DMS114 treated with DMSO at 0.1 percent for 48 hours (cell line): ENCODE data around the gene STARD8.
"Not testable (repeated sequence)": the region's sequence is repeated elsewhere in the genome, so short reads cannot be mapped to it uniquely, and the experiment has no call there.

Source experiments
- DNase-seq: peaks from one replicate; lab custom pipeline; 2025; ENCODE audit not compliant: unreplicated experiment; lab: John Stamatoyannopoulos, UW

STARD8 gene, protein sequence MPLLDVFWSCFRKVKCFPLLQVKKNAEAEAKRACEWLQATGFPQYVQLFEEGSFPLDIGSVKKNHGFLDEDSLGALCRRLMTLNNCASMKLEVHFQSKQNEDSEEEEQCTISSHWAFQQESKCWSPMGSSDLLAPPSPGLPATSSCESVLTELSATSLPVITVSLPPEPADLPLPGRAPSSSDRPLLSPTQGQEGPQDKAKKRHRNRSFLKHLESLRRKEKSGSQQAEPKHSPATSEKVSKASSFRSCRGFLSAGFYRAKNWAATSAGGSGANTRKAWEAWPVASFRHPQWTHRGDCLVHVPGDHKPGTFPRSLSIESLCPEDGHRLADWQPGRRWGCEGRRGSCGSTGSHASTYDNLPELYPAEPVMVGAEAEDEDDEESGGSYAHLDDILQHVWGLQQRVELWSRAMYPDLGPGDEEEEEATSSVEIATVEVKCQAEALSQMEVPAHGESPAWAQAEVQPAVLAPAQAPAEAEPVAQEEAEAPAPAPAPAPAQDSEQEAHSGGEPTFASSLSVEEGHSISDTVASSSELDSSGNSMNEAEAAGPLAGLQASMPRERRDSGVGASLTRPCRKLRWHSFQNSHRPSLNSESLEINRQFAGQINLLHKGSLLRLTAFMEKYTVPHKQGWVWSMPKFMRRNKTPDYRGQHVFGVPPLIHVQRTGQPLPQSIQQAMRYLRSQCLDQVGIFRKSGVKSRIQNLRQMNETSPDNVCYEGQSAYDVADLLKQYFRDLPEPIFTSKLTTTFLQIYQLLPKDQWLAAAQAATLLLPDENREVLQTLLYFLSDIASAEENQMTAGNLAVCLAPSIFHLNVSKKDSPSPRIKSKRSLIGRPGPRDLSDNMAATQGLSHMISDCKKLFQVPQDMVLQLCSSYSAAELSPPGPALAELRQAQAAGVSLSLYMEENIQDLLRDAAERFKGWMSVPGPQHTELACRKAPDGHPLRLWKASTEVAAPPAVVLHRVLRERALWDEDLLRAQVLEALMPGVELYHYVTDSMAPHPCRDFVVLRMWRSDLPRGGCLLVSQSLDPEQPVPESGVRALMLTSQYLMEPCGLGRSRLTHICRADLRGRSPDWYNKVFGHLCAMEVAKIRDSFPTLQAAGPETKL

DNA sequence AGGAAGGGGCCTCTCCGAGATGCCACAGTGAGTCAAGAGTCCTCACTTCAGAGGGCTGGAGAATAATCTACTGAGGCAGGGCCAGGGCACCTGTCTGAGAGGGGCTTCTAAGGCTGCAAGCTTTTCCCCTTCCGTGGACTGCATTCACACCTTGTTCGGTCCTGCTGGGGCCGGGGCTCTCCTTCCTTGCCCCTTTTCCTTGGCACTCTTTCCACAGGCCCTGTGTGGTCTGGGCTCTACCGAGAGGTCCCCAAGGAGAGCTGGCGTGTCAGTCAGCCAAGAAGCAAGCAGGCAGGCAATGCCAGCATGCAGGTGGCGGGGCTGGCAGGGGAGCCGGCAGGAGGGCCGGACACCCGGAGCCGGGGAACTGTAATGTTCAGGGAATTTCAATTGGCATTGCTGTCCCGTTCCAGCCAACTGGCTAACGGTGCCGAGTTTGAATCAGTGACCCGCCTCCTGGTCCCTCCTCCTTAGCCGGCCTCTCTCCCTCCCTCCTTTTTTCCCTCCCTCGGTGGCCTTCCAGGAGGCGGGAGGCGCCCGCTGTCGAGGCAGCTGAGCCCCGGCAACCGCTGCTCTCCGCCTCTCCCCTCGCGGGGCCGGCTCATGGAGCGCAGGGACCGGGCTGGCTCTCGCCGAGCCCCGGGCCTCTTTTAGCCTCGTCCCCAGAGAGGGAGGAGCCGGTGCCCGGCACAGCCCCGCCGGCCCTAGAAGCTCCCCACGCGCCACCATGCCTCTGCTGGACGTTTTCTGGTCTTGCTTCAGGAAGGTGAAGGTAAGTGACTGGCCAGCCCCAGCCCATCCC, at the start of gene STARD8:
STARD8 (plus strand) TSS at position 511 of the 802 bp plus-strand sequence; CDS start at position 728, 217 bp downstream.
- DNase-seq, result peak; percentile 20

DNA sequence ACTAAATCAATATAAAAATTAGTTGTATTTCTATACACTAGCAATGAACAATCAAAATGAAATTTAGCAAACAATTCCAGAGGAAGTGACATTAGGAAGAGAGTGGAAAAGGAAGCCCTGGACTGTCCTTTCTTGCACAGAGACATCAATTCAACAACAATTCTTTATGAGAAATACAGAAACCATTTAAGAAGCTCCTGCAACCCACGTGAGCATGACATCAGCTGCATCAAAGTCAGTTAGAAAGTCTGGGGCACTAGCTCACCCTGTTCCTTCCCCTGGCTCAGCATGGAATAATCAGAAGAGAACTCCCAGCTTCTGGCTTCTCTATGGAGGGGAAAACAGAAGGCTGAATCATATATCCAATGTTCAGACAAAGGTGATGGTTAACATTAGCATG, 48.6 kb upstream of the STARD8 start:
- DNase-seq, result no peak

DNA sequence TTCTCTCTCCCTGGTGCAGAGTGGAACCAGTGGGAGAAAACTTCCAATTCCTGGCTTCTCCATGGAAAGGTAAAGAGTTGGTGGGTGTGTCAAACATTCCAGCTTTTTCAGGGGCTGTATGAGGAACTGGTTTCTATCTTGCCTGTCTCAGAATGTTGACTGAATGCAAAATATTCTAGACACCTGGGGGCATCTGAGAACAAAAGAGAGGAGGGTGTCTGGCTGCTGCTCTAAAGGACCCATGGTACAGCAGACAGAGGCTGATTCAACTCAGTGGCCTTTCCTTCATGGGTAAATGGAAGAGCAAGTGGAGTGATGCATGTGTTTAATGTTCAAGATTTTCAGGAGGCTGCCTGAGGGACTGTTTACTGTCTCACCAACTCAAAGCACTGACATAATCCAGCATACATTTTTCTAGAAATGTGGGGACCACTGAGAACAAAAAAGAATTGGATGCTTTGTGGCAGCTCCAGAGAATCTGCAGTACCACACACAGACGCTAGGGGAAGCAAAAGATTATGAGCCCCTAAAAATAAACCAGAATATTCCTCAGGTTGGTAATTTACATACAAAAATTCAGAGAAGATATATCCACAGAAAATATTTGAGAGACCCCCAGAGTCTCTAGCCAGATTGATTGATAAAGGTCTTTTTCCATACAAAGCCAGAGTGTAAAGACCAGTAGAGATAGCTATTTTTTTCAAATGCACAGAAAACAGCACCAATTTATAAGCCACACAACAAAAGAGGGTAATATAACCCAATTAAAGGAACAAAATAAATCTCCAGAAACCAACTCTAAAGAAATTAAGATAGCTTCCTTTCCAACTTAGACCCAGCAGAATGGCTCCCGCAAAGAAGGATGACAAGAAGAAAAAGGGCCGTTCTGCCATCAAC, 48.0 kb upstream of the STARD8 start:
- no peak for DNase-seq

DNA sequence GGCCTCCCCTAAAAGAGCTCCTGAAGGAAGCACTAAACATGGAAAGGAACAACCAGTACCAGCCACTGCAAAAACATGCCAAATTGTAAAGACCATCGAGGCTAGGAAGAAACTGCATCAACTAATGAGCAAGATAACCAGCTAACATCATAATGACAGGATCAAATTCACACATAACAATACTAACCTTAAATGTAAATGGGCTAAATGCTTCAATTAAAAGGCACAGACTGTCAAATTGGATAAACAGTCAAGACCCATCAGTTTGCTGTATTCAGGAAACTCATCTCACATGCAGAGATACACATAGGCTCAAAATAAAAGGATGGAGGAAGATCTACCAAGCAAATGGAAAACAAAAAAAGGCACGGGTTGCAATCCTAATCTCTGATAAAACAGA, 43.2 kb upstream of the STARD8 start:
- not testable (repeated sequence) for DNase-seq

DNA sequence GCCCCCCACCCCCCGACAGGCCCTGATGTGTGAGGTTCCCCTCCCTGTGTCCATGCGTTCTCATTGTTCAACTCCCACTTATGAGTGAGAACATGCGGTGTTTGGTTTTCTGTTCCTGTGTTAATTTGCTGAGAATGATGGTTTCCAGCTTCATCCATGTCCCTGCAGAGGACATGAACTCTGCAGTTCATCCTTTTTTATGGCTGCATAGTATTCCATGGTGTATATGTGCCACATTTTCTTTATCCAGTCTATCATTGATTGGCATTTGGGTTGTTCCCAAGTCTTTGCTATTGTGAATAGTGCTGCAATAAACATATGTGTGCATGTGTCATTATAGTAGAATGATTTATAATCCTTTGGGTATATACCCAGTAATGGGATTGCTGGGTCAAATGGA, 32.7 kb upstream of the STARD8 start:
- DNase-seq, result not testable (repeated sequence)

DNA sequence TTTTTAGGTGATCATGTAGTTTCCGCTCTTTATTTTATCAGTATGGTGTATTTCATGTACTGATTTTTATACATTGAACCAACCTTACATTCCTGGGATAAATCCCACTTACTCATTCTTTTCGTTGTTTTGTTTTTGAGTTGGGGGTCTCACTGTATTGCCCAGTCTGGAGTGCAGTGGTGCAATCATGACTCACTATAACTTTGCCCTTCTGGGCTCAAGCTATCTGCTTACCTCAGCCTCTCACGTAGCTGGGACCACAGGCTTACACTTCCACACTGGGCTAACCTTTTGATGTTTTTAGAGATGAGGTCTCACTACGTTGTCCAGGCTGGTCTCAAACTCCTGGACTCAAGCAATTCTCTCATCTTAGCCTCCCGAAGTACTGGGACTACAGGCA, 19.5 kb upstream of the STARD8 start:
- no peak for DNase-seq

DNA sequence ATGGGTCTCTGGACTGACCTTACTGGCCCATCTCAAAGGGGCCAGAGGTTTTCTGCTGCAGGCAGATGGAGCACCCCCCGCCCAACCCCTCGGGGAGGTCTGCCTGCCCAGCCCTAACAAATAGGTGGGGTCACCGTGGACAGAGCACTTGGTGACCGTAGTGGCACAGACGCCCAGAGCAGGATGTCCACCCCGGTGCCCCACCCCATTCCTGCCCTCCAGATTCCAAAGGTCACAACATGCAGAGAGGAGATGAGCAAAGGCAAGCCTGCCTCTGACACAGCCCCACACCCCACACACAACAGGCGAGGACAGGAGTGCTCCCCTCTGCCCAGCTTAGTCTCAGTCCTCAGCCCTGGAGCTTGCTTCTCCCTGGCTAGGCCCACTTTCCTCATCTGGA, 17.5 kb upstream of the STARD8 start:
- DNase-seq, result not testable (repeated sequence)

DNA sequence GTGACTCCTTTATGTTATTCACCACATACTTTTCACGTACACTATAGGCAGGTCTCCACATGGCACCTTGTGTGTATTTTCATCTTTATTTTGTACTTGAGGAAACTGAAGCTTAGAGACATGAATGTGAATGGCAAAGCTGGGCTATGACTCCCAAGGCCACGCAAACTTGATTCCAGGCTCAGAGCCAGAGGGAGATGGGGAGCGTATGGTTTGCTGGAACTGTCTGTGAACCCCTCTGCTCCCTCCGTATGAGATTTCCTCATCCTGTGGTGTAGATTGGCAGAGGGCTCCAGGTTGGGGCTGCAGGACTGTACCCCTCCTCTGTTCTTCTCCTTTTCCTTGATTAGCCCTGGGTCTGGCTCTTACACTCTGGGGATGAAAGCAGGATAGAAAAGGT, 16.1 kb upstream of the STARD8 start:
- DNase-seq, result no peak

DNA sequence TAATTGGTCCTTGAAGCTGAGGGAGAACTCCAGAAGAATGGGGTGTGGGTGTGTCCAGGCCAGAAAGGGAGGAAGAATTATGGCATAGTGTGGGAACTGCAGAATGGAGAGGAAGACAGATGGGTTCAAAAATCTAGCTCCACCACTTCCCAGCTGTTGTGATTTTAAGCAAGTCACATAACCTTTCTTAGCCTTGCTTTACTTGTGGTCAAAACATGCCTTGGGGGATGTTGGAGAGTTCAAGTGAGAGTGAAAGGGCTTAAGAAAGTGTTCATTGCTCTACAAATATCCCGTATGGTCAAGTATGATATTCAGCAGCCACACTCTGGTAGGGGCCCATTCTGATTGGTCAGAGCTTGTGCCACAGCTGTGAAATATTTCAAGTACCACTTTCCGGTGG, 15.0 kb upstream of the STARD8 start:
- DNase-seq, result no peak

DNA sequence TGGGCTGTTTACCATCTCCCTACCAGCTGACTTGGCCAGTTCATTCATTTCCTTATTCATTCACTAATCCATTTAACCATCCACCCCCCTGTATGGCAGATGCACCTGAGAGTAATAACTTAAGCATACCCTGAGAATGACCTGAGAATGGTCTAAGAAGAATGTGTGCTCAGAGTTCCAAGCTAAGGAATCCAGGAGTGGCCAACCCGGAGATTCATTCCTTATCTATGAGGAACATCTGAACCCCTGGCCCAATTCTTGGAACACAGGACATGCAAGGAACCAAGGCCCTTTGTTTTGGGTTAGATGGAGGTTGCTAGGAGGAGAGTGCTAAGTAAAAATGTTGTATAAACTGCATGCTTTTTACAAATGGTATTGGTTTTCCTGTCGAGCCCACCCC, 13.5 kb upstream of the STARD8 start:
- no peak for DNase-seq

DNA sequence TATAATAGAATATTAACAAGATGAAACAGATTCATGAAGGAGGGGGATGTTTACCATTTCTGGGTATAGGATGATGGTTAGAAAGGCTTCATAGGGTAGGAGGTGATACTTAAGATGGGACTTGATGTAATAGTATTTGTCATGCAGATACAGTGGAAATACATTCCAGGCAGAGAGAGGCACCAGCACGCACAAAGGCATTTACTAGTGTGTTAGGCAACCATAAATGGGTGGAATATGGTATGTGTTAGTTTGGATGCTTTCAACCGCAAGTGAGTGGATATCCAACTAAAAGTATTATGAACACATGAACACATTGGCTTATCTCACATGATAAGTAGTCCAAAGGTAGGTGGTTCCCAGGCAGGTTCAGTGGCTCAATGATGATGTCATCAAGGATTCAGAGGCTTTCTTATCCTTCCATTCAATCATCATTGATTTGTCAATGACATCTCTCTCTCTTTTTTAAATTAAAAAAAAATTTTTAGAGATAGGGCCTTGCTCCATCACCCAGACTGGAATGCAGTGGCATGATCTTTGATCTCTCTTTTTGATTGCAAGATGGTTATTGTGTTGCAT, 12.7 kb upstream of the STARD8 start:
- DNase-seq, result no peak

DNA sequence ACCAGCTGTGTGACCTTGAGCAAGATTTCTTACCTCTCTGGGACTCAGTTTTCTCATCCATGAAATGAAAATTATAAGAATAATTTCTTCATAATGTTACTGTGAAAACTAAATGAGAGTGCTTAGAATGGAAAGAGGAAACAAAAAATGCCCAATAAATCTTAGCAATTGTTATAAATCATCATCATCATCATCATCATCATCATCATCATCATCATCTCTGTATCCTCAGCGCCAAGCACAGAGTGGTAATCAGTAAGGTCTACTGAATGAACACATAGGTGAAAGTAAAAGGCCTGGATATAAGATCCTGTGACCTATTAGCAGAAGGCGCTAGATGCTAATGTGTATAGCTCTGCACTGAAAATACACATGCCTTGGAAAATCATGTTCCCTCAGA, 6.8 kb upstream of the STARD8 start:
- DNase-seq, result no peak

DNA sequence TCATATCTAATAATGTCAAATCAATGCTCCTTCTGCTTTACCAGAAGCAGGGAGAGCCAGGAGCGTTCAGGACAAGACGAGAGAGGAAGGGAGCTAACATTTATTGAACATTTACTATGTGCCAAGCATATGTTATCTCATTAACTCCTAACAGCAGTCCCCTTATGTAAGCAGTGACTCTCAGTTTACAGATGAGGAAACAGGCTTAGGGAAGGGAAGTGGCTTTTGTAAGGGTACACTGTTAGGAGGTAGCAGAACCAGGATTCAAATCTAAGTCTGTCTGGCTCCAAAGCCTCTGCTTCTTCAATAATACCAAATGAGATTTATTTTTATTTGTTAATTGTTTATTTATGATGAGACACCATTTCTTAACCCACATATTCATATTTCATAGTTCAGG, 2.6 kb upstream of the STARD8 start:
- DNase-seq, result no peak

DNA sequence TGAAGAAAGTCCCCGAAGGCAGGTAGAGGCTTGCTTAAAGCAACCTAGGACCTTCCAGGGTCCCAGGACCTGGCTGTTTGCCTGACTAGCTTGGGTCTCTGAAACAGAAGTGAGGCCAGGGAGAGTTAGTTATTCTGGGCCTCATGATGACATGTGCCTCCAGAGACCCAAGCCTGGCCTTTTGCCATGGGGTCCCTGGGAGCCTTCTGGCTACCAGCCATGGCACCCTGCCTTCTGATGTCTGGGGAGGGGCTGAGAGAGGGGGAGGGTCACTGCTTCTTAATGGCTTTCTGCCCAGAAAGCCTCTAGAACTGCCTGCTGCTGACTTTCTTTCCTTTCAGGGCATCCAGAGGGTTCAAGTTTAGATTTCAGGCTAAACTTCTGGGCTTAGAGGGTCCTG, 1.0 kb upstream of the STARD8 start:
- DNase-seq, result no peak

DNA sequence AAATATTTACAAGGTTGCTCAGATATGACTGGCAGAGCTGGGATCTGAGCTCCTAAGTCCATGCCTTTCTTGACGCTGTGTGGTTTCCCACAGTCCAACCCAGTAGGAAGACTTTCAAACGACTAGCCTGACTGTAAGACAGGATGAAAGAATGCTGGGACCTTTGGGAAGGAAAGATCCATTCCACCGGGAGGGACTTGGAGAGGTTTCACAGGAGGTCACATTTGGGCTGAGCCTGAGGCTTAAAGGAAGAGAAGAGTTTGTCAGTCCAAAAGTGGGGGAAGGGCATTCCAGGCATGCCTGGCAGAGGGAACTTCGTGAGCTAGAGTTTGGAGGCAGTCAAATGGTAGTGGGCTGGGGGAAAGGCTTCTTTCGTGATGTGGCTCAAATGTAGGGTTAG, 1.5 kb downstream of the STARD8 start:
- DNase-seq, result no peak

DNA sequence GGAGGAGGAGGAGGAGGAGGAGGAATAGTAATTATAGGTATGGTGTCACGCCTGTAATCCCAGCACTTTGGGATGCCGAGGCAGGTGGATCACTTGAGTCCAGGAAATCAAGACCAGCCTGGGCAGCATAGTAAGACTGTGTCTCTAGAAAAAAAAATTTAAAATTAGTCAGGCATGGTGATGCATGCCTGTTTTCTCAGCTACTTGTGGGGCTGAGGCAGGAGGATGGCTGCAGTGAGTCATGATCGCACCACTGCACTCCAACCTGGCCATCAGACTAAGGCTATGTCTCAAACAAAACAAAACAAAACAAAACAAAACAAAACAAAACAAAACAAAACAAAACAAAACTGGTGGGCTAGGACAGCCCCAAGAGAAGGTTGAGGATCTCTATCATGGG, 3.0 kb downstream of the STARD8 start:
- no peak for DNase-seq

DNA sequence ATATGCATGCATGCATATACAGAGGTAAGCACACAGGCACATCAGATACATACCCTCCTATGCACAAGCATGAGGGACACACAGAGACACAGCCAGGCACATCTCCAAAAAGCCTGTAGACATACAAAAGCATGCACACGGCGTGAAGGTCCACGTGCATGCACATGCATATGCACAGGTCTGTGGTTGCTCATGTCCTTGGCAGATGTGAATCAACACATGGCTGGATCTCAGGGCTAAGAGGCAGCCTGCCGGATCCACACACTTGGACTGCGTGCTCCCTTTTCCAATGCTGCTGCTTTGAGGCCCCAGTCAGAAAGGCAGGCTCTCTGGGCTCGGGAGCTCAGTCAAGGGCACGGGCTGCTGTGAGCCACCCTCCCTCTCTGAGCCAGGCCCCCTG, 3.6 kb downstream of the STARD8 start:
- DNase-seq, result no peak

DNA sequence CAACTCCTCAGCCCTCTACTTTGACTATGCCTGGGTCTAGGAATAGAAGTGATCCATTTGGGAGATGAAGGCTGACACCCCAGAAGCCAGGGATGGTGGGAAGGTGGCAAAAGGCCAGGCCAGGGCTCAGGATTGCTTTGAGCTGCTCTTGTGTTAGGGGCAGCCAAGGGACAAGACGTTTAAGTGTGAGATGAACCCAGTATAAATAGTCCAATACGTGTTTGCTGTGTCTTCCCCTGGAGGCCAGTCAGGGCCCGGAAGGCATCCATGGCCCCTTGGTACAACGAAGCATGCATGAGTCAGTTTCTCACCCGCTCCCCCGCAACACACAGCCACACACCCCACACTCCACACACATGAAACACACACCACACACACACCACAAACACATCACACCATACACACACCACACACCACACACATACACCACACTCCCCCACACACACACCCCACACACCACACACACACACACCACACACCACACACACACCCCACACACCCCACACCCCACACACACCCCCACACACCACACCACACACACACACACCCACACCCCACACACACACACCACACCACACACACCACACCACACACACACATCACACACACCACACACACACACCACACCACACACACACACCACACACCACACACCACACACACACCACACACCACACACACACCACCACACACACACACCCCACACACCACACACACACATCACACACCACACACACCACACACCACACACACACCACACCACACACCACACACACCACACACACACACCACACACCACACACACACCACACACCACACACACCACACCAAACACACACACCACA, 5.1 kb downstream of the STARD8 start:
- DNase-seq, result no peak

DNA sequence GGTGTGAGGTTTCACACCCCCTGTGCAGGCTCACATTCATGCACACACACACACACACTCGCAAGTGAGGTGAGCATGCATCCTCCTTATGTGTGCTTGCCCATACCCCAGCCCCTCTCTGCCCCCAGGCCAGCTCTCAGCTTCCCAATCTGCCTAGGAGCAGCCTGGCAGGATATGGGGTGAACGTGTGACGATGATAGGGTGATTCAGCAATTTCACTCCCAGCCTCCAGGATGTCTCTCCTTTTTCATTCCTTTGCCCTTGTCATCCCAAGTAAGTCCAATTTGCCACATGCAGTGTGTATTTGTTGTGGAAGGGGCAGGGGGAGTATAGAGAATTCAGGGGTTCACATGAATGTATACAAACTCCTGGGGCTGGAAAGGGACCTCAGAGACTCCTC, 7.2 kb downstream of the STARD8 start:
- no peak for DNase-seq
